GM11168 (cell line): ENCODE data around the gene BOLA1.
"Not testable (repeated sequence)": the region's sequence is repeated elsewhere in the genome, so short reads cannot be mapped to it uniquely, and the experiment has no call there.

Source experiments
- in situ Hi-C: fragments of 300-500 bp; cut with MboI; formaldehyde crosslinking; loops from one replicate; pipeline ENCODE4 v1.12.0; 2022; ENCODE audit warnings: low sequenced_read_pairs; ENCODE audit not compliant: unreplicated experiment

Gene BOLA1

GRCh38 chr1:149927563-149928400, 28.4 kb downstream of the BOLA1 start, which contains the start of gene SF3B4:
Gene SF3B4, minus strand, starts transcription at chr1:149927803. Its CDS starts 44 bp downstream, at chr1:149927759.
- in situ Hi-C loops: no loop called here

- in situ Hi-C loops: no loop called here
Measured at GRCh38 chr1:149928401-149928724, 29.0 kb downstream of the BOLA1 start.

- in situ Hi-C loops: no loop called here
Measured at GRCh38 chr1:149929856-149930255, 30.5 kb downstream of the BOLA1 start.

GRCh38 chr1:149931212-149931790, 31.9 kb downstream of the BOLA1 start:
- in situ Hi-C loops: no loop called here

- in situ Hi-C loops: no loop called here
Measured at GRCh38 chr1:149932474-149932873, 33.1 kb downstream of the BOLA1 start.

- in situ Hi-C loops: no loop called here
Measured at GRCh38 chr1:149933208-149933607, 33.8 kb downstream of the BOLA1 start.

- in situ Hi-C loops: no loop called here
Measured at GRCh38 chr1:149934356-149934755, 35.0 kb downstream of the BOLA1 start.

GRCh38 chr1:149936170-149936991, 37.0 kb downstream of the BOLA1 start, which contains the start of gene MTMR11:
Gene MTMR11, minus strand, starts transcription at chr1:149936879. Its CDS starts 232 bp downstream, at chr1:149936647.
- in situ Hi-C loops: no loop called here

GRCh38 chr1:149936992-149937705, 37.8 kb downstream of the BOLA1 start:
- in situ Hi-C loops: no loop called here

- in situ Hi-C loops: no loop called here
Measured at GRCh38 chr1:149937759-149938158, 38.4 kb downstream of the BOLA1 start.

- in situ Hi-C loops: not testable (repeated sequence)
Measured at GRCh38 chr1:149938668-149939003, 39.3 kb downstream of the BOLA1 start.

- in situ Hi-C loops: no loop called here
Measured at GRCh38 chr1:149940427-149940826, 41.1 kb downstream of the BOLA1 start.

GRCh38 chr1:149942207-149942606, 42.8 kb downstream of the BOLA1 start:
- in situ Hi-C loops: no loop called here

GRCh38 chr1:149942885-149943284, 43.5 kb downstream of the BOLA1 start:
- in situ Hi-C loops: no loop called here

- in situ Hi-C loops: no loop called here
Measured at GRCh38 chr1:149945206-149945605, 45.8 kb downstream of the BOLA1 start.

- in situ Hi-C loops: no loop called here
Measured at GRCh38 chr1:149949911-149950310, 50.5 kb downstream of the BOLA1 start.
